HFF-Myc (cell line): ENCODE data around the gene EFNA2.

Experiments used
- DNase-seq: peaks from one replicate; pipeline ENCODE4 v3.0.0-alpha.2; 2011; ENCODE audit warnings: low read depth; ENCODE audit errors: extremely low read depth
- H3K4me3 ChIP-seq: replicated peaks from 2 replicates; pipeline ENCODE4 v1.5.1; 2011; ENCODE audit warnings: low read depth, mild to moderate bottlenecking, control low read depth, low read length
- CTCF ChIP-seq: IDR thresholded peaks from 2 replicates; pipeline ENCODE4 v1.5.1; 2012; ENCODE audit warnings: mild to moderate bottlenecking, low read depth, low read length, control low read depth; ENCODE audit errors: missing control alignments

The EFNA2 gene

GRCh38 chr19:1307755-1308303 lies 22.2 kb downstream of the EFNA2 start:
- DNase-seq, result no peak
- no peak for TF ChIP-seq CTCF
- H3K4me3 ChIP-seq, result no peak overlapping the region

GRCh38 chr19:1308718-1309117 lies 23.0 kb downstream of the EFNA2 start:
- no peak overlapping the region for H3K4me3 ChIP-seq
- no peak for DNase-seq
- no peak for TF ChIP-seq CTCF

DNA sequence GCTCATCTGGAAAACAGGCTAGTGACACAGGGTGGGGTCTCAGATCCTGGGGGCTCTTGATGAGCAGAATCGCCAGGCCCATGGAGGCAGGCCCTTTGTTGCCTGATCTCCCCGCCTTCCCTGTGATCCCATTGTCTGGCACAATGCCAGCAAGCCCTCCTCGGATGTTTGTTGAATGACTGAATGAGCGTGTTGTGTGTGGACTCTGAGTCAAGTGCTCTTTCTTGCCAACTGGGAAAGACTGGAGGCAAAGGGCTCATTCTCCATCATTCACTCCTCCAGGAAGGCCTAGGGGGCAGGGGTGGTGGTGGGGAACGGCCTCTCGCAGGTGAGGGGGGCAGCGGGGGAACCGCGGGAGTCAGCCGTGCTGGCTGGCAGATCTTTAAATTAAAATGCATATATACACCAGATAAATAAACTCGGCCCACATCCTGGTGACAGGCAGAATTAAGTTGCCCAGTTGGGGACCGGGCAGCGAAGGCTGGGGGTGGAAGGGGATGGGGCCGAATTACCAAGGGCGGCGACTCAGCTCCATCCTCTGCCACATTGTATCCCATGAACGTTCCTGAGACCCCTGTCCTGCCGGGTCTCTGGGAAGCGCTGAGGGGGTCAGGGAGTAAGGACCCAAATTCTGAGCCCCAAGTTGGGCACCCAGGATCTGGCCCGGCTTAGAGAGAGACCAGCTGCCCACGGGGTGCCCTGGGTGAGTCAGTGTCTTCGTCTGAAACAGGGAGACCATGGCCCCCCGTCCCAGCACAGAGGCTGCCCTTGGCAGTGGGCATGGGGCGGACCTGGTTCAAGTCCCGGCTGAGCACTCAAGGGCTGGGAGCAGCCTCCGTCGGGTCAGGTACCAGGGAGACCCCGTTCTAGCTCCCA lies 24.5 kb downstream of the EFNA2 start:
- TF ChIP-seq CTCF, result no peak
- no peak for DNase-seq
- no peak overlapping the region for H3K4me3 ChIP-seq

- TF ChIP-seq CTCF, result no peak
- H3K4me3 ChIP-seq, result no peak overlapping the region
- no peak for DNase-seq
These were observed 25.1 kb downstream of the EFNA2 start for GRCh38 chr19:1310853-1311180.

DNA sequence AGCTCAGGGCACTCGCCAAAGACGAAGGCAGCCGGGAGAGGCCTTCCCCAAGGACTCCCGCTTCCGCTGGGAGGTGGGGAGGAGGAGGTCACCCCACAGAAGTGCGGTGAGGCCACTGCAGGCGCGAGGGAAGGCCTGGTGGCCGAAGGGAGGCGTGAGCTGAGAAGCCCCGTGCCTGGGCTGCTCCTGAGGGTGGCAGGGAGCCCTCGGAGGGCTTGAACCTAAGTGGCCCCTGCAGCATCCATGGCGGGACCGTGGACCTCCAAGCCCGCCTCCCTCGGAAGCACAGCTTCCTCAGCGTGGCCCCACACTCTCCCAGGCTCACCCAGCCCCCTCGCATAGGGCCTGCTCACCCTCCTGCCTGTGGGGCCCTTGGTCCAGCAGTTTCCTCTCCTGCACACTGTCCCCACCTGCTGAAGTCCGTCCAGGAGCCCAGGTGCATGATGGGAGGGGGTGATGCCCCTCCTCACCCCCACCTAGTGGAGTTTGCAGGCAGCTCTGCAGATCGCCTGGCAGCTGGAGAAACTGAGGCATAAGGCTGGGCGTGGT lies 25.9 kb downstream of the EFNA2 start:
- no peak for DNase-seq
- no peak overlapping the region for H3K4me3 ChIP-seq
- TF ChIP-seq CTCF, result no peak

- DNase-seq, result no peak
- H3K4me3 ChIP-seq, result no peak overlapping the region
- no peak for TF ChIP-seq CTCF
These were observed 27.4 kb downstream of the EFNA2 start for GRCh38 chr19:1312767-1313694.
